HG02938 (cell line): Measurements from ENCODE around the gene PCDHGC3.

Experiments
- ATAC-seq: cut with Tn5 transposase; IDR thresholded peaks from one replicate; pipeline ENCODE4 v1.9.1; 2021; ENCODE audit warnings: mild to moderate bottlenecking, moderate library complexity; ENCODE audit not compliant: unreplicated experiment

PCDHGC3 gene

GRCh38 chr5:141519605-141520565 lies 44.1 kb downstream of the PCDHGC3 start:
- ATAC-seq = no peak

GRCh38 chr5:141521244-141521781 lies 45.5 kb downstream of the PCDHGC3 start:
- no peak for ATAC-seq

GRCh38 chr5:141522301-141522700 lies 46.5 kb downstream of the PCDHGC3 start:
- ATAC-seq = no peak

- ATAC-seq = no peak
Observed at GRCh38 chr5:141523991-141524390, 48.2 kb downstream of the PCDHGC3 start.

- ATAC-seq = peak; percentile 55
Observed at GRCh38 chr5:141524604-141525597, 49.1 kb downstream of the PCDHGC3 start.

- no peak for ATAC-seq
Observed at GRCh38 chr5:141525653-141526052, 49.9 kb downstream of the PCDHGC3 start.

- ATAC-seq = no peak
Observed at GRCh38 chr5:141527426-141527825, 51.7 kb downstream of the PCDHGC3 start.
